Caki2 (cell line): ENCODE measurements around the gene NDC1. TPM values are rescaled to one million over a fixed set of nuclear protein-coding genes. Genes with fewer than 3 reads are reported as not detected.
A peak's percentile ranks its signal among the peaks of the same experiment; 100 is the strongest.
"Not testable (repeated sequence)": the region's sequence is repeated elsewhere in the genome, so short reads cannot be mapped to it uniquely, and the experiment has no call there.

ENCODE experiments used
- DNase-seq: peaks from one replicate; pipeline ENCODE4 v3.0.0-alpha.2; 2015; ENCODE audit warnings: low read depth
- in situ Hi-C: cut with HindIII; loops from 2 replicates; pipeline ENCODE4 v1.10.0; 2016; ENCODE audit warnings: low sequenced_read_pairs, low pct_unique_long_range_greater_than_20kb, mixed read lengths
- total RNA-seq: library from RNA; depleted of rRNA; stranded (reverse); fragments of >200 nt; shearing (Covaris generic); gene quantifications from 2 replicates; pipeline ENCODE4 v1.2.3, GENCODE V29; 2014; ENCODE audit warnings: low replicate concordance

The NDC1 gene
- total RNA-seq, 1 experiment from 2014 or later, result 43.0 TPM

DNA sequence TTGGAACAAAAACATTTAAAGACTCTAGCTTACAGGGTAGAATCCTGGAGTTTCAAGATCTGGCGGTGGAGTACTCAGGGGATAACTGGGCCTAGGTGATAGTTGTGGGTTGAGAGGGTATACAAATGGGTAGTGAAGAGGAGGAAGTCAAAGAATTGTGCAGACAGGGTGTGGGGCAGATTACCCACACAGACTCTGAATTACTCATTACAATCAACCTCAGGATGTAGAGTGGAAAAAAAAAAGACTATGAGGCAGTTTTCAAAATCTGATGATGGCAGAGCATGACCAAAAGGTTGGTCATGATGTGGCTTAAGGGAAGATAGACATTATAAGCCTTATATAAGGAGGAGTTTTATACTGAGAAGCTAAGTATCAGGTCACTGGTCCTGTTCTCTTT is 55.0 kb downstream of the NDC1 start:
- DNase-seq, result no peak
- in situ Hi-C loops, result no loop called here

DNA sequence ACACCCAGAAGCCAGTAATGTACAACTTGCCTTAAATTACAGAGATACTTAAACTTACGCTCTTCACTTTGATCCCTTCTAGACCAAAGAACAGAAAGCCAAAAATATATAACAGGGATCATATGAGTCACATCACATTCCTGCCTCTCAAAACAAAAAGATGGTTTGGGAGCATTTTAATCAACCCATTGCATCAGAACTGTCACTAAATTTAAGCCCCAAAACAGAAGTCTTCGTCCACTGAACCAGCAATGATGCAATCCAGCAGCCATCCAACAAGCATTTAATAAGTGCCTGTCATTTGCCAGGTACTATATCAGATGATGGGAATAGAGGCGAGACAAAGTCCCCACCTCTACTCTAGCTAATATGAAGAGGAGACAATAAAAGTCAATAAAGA is 56.4 kb downstream of the NDC1 start:
- DNase-seq, result no peak
- in situ Hi-C loops, result no loop called here

DNA sequence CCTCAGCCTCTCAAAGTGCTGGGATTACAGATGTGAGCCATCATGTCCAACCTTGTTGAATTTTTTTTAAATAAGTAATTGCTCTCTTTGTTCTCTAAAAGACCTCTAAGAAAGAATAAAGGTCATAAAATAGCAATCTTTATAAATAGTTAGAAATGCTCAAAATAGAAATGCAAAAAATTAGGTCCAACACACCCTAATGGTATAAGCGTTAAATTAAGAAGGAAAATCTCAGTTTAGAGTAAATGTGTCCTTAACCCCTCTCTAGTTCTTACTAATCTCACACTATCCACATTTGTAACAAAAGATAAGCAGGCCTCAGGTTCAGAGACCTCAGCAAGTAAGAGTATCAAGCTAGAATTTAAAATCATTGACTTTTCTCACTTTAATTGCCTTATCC is 60.8 kb downstream of the NDC1 start:
- in situ Hi-C loops, result no loop called here
- no peak for DNase-seq

DNA sequence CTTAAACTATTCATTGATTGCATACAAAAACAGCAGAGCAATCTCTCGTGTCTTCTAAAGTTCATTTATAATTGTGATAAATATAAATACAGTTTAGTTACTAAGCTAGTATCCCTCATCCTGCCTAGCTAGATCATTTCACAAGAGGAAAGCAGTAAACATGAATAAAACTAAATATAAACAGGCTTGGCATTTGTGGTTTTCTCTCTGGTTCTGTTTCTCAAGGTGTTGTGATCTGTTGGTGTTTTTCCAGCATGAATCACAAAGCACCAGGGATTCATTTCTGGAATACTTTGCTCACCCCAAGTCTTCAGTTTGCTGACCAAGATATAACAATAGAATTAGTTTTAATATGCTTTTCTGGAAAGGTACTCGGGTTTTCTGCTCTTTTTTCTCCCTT is 66.4 kb downstream of the NDC1 start:
- in situ Hi-C loops, result no loop called here
- no peak for DNase-seq

DNA sequence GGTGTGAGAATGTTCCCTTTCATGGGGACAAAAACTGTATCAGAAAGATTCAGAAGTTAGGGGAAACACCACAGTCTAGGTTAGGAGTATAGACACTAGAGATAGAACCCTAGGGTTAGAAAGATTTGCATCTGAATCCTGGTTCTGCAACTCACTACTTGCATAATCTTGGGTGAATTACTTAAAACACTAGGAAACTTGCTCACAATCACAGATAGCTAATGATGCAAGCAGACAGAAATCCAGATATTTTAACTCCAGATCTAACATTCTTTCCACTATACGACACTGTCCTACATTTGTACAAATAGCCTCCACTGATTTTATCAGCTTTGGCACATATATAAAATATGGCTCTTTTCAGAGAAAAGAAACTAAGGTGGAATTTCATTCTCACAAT is 68.3 kb downstream of the NDC1 start:
- in situ Hi-C loops, result no loop called here
- no peak for DNase-seq

DNA sequence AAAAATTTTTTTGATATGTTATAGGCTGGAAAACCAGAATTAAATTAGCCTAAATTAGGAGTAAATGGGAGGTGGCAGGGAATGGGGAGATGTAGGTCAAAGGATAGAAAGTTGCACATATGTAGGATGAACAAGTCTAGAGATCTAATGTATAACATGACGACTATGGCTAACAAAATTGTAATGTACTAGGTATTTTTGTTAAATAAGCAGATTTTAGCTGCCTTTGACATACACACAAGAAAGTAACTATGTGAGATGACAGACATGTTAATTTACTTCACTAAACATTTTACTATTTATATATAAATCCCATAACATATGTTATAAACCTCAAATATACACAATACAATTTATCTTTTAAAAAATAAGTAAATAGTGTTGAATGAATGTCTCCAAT is 68.9 kb downstream of the NDC1 start:
- no peak for DNase-seq
- in situ Hi-C loops, result no loop called here

DNA sequence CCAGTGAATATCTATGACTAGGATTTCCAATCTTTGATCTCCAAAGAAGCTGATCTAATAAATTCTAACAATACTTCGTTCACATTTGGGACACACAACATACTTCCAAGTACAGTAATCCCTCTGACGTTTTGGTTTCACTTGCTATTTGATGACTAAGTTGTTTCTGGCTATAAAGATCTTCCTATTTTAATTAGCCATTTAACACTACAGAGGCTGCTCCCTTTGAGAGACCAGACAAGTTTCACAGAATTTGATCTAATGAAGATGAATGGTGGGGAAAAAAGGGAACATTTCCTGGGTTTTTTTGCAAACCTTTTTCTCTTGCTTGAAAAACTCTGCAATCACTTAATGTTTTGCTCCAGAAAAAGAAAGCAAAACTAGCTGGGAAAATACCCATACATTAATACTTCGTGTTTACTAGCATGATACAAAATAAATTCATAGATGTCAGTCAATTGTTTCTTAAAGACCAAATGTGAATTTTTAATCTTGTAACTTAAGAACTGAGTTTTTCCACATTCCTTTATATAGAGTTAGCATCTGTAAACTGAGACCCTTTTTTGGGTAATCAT is 71.2 kb downstream of the NDC1 start:
- no peak for DNase-seq
- in situ Hi-C loops, result no loop called here

DNA sequence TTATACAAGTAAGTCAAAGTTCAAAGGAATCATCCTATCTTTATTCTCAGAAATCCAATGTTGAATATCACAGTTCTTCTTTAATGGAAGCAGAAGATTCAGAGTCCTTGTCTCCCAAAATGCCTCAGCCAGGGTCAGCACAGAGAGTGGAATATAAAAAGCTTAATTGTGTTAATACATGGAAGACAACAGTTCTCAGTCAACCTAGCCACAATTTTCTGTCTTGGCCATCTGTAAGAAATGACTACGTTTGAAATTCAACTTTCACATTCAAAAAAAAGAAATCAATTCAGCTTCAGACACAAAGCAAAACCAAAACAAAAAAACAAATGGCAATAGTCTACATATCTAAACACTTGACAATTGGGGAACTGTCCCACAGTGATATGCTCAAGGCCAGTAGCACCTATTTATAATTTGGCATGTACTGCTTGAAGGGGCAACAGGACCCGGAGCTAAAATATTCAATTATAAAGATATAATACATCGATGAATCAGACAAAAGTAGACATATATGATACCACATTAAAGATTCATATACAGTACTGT is 71.8 kb downstream of the NDC1 start:
- no peak for DNase-seq
- in situ Hi-C loops, result no loop called here

DNA sequence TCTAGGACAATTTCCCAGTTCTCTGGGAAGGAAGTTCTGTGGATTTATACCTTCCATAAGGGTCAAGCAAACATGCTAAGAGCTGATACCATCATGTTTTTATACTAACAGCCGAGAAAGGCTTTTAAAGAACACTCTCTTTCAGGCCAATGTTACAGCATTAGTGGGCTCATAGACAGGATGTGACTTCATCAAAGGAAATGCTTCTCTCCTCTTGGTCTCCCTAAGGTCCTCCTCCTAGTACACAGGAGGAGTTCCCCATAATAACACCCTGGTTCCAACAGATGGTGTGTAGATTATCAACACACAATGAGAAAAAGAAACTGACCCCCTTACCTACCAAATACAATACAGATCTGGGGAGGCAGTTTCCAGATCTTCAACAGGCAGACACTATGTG is 72.4 kb downstream of the NDC1 start:
- peak; percentile 14 for DNase-seq
- in situ Hi-C loops, result no loop called here

DNA sequence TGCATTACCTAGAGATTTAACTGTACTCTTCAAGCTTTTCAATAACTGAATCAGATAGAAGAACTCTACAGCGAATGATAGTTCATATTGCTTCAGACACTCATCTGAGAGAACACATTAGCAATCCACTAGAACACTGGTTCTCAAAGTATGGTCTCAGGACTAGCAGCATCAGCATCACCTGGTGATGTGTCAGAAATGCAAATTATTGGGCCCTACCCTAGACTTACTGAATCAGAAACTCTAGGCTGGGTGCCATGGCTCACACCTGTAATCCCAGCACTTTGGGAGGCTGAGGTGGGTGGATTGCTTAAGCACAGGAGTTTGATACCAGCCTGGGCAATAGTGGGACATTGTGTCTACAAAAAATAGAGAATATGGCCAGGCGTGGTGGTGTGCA is 74.2 kb downstream of the NDC1 start:
- in situ Hi-C loops, result no loop called here
- DNase-seq, result no peak

DNA sequence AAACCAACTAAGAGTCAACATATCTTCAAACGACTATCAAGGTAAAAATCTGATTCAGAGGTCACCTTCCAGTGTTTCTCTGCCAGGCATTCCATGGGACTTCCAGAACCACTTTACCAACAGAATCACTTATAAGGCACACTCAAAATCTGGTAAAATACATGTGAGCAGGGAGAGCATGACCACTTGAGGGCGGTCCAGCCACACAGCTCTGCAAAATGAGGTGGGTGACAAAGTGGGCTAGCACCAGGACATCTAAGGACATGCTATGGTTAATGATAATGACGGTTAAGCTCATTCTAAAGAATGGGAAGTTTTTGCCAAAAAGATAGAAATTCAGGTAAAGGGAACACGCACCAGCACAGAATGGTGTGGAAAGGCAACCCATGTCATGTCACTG is 74.6 kb downstream of the NDC1 start:
- in situ Hi-C loops, result no loop called here
- no peak for DNase-seq

DNA sequence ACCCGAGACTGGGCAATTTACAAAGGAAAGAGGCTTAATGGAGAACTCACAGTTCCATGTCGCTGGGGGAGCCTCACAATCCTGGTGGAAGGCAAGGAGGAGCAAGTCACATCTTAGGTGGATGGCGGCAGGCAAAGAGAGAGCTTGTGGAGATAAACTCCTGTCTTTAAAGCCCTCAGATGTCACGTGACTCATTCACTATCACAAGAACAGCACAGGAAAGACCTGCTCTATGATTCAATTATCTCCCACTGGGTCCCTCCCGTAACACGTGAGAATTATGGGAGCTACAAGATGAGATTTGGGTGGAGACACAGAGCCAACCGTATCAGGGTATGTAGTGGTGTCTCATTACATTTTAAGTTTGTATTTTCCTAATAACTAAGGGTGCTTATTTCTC is 77.6 kb downstream of the NDC1 start:
- DNase-seq, in situ Hi-C loops: not testable (repeated sequence)

DNA sequence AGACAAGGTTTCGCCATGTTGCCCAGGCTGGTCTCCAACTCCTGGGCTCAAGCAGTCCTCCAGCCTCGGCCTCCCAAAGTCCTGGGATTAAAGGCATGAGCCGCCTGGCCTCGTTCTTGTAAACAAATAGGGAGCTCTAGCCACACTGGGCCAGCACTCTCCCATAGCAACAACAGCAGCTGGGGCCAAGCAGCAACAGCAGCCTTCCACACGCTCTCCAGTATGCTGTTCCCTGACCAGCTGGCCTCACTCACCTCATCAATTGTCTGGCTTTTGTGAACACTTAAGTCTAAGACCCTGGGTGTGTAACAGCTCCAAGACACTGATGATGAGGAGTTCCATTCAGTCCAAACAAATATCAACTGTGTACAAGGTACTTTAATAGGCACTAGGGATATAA is 82.2 kb downstream of the NDC1 start:
- in situ Hi-C loops, result no loop called here
- no peak for DNase-seq

DNA sequence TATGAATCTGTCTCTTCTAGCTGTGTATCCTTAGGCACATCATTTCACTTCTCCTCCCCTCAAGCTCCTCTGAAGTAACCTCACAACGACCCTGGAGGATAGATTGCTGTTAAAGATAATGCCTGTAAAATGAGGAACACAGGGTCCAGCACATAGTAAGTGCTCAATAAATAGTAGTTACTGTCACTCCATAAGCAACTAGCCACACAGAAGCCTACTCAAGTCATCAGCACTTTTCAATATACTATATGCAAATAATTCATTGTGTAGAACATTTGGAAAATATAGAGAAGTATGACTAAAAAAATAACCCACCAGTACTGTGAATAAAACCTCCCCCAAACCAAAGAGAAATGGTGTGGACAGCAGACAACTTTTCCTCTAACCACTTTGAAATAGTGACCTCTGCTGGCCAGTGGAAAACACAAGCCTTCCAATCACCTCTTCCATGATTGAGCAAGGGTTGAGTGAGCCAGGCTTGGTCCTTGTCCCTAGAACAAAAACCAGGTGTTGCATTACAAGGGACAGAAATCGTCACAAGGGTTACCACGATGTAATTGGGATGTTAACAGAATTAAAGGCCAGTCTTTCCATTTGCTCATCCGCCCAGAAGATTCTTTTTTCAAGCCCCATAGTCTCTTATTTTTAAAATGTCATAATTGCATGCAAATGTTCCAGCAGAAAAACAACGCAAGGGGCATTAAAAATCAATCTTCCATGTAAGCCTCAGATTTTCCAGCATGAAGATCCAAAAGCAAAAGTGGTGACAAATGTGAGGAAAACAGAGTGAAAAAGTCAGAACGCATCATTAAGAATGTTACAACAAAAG is 83.4 kb downstream of the NDC1 start:
- DNase-seq, result peak; percentile 43
- in situ Hi-C loops, result no loop called here

DNA sequence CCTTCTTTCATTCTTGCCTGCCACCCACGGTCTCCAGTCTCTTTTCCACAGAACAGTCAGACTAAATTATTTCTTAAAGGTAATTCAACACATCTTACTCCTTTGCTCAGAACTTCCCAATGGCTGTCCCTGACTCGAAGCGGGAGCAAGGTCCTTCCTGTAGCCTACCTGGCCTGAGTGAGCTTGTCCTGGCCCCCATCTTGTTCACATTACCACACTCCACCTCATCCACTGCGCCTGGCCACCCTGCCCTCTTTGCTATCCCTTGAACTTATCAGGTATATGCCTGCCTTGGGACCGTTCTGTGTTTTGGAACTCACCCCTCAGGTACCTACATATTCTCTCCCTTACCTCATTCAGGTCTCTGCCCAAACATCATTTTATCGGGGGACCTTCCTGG is 85.8 kb downstream of the NDC1 start:
- in situ Hi-C loops, result no loop called here

DNA sequence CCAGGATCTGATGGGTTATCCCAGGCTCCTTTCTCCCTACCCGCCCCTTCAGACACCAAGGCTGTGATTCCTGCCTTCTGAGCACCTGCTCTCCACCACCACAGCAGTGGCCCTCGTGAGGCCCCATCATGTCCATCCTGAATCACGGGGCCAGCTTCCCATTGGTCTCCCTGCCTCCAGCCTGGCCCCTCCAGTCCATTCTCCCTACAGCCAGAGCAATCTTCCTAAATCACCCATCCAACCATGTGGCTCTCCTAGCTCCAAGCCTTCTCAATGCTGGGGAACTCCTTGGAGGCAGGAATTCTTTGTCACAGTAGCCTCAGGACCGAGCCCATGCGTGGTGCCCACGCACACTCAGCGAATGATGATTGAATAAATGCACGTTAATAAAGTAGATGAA is 90.3 kb downstream of the NDC1 start:
- in situ Hi-C loops, result no loop called here
- no peak for DNase-seq

More for the DNA sequence above, 85.8 kb downstream of the NDC1 start:
- DNase-seq, result no peak

DNA sequence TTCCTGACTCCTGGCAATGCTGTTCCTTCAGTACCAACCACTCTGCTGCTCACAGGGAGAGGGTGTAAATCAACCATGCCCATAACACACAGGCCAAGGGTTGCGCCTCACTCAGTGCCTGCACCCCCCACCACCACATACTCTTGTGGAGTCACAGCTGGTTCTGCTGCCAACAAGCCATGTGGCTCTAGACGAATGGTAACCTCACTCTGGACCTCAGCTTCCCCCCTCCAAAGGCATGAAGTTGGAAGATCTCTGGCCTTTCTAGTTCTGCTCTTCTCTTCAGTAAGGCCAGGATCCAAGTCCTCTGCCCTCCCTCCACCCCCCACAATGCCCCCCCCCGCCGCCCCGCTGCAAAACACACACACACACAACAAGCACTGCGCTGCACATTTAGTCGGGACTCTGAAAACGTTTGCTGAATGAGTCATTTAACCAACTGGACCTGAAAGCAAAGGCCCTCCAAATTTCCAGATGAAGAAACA is 97.4 kb downstream of the NDC1 start:
- in situ Hi-C loops, result no loop called here
- DNase-seq, result no peak

DNA sequence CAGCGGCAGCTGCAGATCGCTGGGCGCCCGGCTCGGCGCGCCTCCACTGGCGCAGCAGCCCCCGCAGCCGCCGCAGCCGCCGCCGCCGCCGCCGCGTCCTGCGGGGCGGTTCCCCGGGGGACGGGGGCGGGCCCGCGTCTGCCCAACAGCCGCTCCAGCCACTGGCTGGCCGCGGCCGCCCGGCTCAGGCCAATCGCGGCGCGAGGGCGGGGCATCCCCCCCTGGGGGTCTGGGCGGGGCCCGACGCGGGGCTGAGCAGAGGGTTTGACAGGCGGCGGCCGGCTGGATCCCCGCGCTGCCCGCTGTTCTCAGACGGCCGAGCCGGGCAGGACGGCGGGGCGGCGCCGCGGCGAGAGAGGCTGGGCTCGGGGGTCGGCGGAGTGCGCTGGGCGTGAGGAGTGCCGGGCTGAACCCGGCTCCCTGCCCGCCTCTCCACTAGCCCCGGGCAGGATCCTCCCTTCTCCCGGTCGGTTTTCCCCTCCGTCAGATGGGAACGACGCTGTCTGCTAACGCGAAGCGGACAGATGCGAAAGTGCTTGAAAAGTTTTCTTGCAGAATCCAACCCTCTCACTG is 98.9 kb downstream of the NDC1 start, which contains the start of gene GLIS1:
Gene GLIS1 (minus strand): TSS at position 56 of the 573 bp plus-strand sequence. CDS start 1,100 bp downstream, outside the sequence.
- DNase-seq, result peak; percentile 78
- in situ Hi-C loops, result no loop called here
